HG03565 (cell line): Measurements from ENCODE around the gene CPA2.
"Not testable (repeated sequence)": the region's sequence is repeated elsewhere in the genome, so short reads cannot be mapped to it uniquely, and the experiment has no call there.

Experiments used
- ATAC-seq: cut with Tn5 transposase; IDR thresholded peaks from one replicate; pipeline ENCODE4 v1.9.1; 2021; ENCODE audit warnings: mild to moderate bottlenecking, moderate library complexity; ENCODE audit not compliant: unreplicated experiment

CPA2 gene

GRCh38 chr7:130266258-130266960 lies at the start of gene CPA2:
Gene CPA2, plus strand, starts transcription at chr7:130266863. Its CDS starts 19 bp downstream, at chr7:130266882.
- ATAC-seq, result no peak

- no peak for ATAC-seq
Measured at GRCh38 chr7:130218806-130219620, 47.6 kb upstream of the CPA2 start.

- no peak for ATAC-seq
Measured at GRCh38 chr7:130219871-130220270, 46.8 kb upstream of the CPA2 start.

- ATAC-seq, result no peak
Measured at GRCh38 chr7:130221746-130222145, 44.9 kb upstream of the CPA2 start.

- no peak for ATAC-seq
Measured at GRCh38 chr7:130223646-130224045, 43.0 kb upstream of the CPA2 start.

GRCh38 chr7:130224210-130224609 lies 42.5 kb upstream of the CPA2 start:
- no peak for ATAC-seq

GRCh38 chr7:130224923-130225322 lies 41.7 kb upstream of the CPA2 start:
- ATAC-seq, result not testable (repeated sequence)

GRCh38 chr7:130226333-130226732 lies 40.3 kb upstream of the CPA2 start:
- no peak for ATAC-seq

- no peak for ATAC-seq
Measured at GRCh38 chr7:130227883-130228575, 38.6 kb upstream of the CPA2 start.

GRCh38 chr7:130228840-130229502 lies 37.7 kb upstream of the CPA2 start:
- ATAC-seq, result no peak

GRCh38 chr7:130229981-130230380 lies 36.7 kb upstream of the CPA2 start:
- not testable (repeated sequence) for ATAC-seq

- ATAC-seq, result no peak
Measured at GRCh38 chr7:130231792-130232191, 34.9 kb upstream of the CPA2 start.

- no peak for ATAC-seq
Measured at GRCh38 chr7:130232209-130232608, 34.5 kb upstream of the CPA2 start.

- ATAC-seq, result no peak
Measured at GRCh38 chr7:130234078-130234477, 32.6 kb upstream of the CPA2 start.

- ATAC-seq, result not testable (repeated sequence)
Measured at GRCh38 chr7:130236361-130236760, 30.3 kb upstream of the CPA2 start.

GRCh38 chr7:130240240-130240639 lies 26.4 kb upstream of the CPA2 start:
- ATAC-seq, result no peak

- no peak for ATAC-seq
Measured at GRCh38 chr7:130242198-130243014, 24.3 kb upstream of the CPA2 start.

- not testable (repeated sequence) for ATAC-seq
Measured at GRCh38 chr7:130243486-130243885, 23.2 kb upstream of the CPA2 start.

GRCh38 chr7:130246491-130246890 lies 20.2 kb upstream of the CPA2 start:
- ATAC-seq, result not testable (repeated sequence)

GRCh38 chr7:130248842-130249241 lies 17.8 kb upstream of the CPA2 start:
- not testable (repeated sequence) for ATAC-seq
